Measurements from ENCODE around the gene IGFLR1. TPM values are rescaled to one million over a fixed set of nuclear protein-coding genes. Genes with fewer than 3 reads are reported as not detected.
A peak's percentile ranks its signal among the peaks of the same experiment; 100 is the strongest.

IGFLR1 gene
- total and polyA plus RNA-seq, 4 donors = 7.0 to 59.7 (median 31.2) TPM

DNA sequence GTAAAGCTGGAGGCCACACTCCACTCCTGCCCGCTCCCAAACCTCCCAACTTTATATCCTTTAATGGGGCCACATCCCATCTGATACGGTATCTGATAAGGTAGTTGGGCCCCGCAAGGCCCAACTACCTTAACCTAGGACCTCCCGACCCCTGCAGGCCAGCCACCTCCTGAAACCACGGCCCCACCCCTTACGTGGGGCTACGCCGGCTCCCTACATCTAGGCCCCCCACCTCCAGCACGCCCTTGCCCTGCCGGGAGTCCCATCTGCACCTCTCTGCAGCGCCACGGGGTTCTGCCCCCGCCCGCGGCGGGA, 2.2 kb downstream of the IGFLR1 start:
- Histone ChIP-seq H3K27ac (ENCODE audit: low read depth in 1 of 2, low read length in 2 of 2) (peak overlapping the region; percentile 78 to 82), H3K9ac (ENCODE audit: low read depth in 1 of 2, low read length in 2 of 2) (no peak overlapping the region), H3K36me3 (ENCODE audit: control insufficient read depth in 4 of 4, insufficient read depth in 3 of 4, low read depth in 1 of 4, low read length in 3 of 4) (peaks cover 9 to 37% (median 11%) of the 10 kb centered on the region in 4 donors), H3K4me1 (ENCODE audit: control insufficient read depth in 4 of 4, insufficient read depth in 4 of 4, low read length in 3 of 4) (peaks cover 12 to 48% (median 19%) of the 10 kb centered on the region in 4 donors), H3K4me3 (ENCODE audit: low read depth in 1 of 3, low read length in 3 of 3) (peak overlapping the region; percentile 55 to 73 (median 60)), H3K9me3 (ENCODE audit: control insufficient read depth in 4 of 4, low read length in 3 of 4) (no peaks in the 10 kb centered on the region), H3K27me3 (ENCODE audit: control insufficient read depth in 4 of 4, insufficient read depth in 4 of 4, low read length in 3 of 4) (no peaks in the 10 kb centered on the region)
- no peak for DNase-seq (ENCODE audit: low spot score)
- TF ChIP-seq, protein P1, sequence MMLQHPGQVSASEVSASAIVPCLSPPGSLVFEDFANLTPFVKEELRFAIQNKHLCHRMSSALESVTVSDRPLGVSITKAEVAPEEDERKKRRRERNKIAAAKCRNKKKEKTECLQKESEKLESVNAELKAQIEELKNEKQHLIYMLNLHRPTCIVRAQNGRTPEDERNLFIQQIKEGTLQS (IDR thresholded peaks at IDR 0.05) = no peak
- no peak for TF ChIP-seq RXRA (IDR thresholded peaks at IDR 0.05)
- TF ChIP-seq JUND (IDR thresholded peaks at IDR 0.05) = no peak
- TF ChIP-seq GABPA (IDR thresholded peaks at IDR 0.05 in 1 of 2, conservative IDR thresholded peaks at IDR 0.05 in 1 of 2) = no peak
- TF ChIP-seq, protein P2, sequence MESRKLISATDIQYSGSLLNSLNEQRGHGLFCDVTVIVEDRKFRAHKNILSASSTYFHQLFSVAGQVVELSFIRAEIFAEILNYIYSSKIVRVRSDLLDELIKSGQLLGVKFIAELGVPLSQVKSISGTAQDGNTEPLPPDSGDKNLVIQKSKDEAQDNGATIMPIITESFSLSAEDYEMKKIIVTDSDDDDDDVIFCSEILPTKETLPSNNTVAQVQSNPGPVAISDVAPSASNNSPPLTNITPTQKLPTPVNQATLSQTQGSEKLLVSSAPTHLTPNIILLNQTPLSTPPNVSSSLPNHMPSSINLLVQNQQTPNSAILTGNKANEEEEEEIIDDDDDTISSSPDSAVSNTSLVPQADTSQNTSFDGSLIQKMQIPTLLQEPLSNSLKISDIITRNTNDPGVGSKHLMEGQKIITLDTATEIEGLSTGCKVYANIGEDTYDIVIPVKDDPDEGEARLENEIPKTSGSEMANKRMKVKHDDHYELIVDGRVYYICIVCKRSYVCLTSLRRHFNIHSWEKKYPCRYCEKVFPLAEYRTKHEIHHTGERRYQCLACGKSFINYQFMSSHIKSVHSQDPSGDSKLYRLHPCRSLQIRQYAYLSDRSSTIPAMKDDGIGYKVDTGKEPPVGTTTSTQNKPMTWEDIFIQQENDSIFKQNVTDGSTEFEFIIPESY (IDR thresholded peaks at IDR 0.05) = no peak
- no peak for TF ChIP-seq TAF1 (conservative IDR thresholded peaks at IDR 0.05)
- WGBS = 5% methylated on average over 16 of the region's 16 CpGs

DNA sequence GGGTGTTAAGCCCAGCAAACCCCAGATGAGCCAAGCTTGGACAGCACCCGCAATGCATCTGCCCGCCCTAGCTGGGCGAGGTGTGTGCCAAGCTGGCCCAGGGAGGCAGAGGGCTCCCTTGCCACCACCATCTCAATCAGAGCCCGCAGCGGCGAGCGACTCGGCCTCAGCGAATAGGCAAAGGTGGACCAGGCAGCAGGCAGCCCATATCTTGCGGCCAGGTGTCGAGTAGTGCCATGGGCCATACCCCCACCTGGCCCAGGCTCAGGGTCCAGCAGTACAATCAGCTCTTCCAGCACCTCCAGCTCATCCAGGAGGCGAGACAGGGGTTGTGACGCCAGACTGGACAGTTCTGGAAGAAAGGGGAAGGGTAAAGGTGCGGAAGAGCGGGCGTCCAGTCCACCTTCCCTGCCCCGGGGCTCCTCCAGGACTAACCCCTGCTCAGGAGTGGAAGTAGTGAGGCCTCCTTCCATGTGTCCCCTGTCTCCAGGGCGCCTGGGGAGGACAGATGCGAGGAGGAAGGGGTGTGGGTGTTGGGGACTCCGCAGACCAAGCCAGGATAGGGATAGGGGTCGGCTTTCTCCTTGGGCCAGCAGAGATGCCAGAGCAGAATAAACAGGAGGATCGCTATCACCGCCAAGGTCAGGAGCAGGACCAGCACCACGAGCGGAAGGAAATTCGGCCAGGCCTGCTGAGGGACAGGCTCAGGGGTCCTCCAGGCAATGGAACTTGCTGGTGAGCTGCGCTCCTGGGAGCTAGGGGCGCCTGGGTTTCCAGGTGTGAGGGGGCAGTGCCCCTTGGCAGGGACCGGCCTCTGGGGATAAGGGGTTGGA, 2.8 kb downstream of the IGFLR1 start:
- Histone ChIP-seq H3K27me3 (ENCODE audit: control insufficient read depth in 4 of 4, insufficient read depth in 4 of 4, low read length in 3 of 4) (no peaks in the 10 kb centered on the region), H3K4me3 (ENCODE audit: low read depth in 1 of 3, low read length in 3 of 3) (peak overlapping the region; percentile 55 to 73 (median 60)), H3K9ac (ENCODE audit: low read depth in 1 of 2, low read length in 2 of 2) (peak overlapping the region in 1 of 2 donors; percentile 15), H3K9me3 (ENCODE audit: control insufficient read depth in 4 of 4, low read length in 3 of 4) (no peaks in the 10 kb centered on the region), H3K4me1 (ENCODE audit: control insufficient read depth in 4 of 4, insufficient read depth in 4 of 4, low read length in 3 of 4) (peaks cover 12 to 45% (median 17%) of the 10 kb centered on the region in 4 donors), H3K27ac (ENCODE audit: low read depth in 1 of 2, low read length in 2 of 2) (peak overlapping the region; percentile 78 to 82), H3K36me3 (ENCODE audit: control insufficient read depth in 4 of 4, insufficient read depth in 3 of 4, low read depth in 1 of 4, low read length in 3 of 4) (peaks cover 11 to 41% (median 12%) of the 10 kb centered on the region in 4 donors)
- TF ChIP-seq, protein P1 (IDR thresholded peaks at IDR 0.05) = no peak
- no peak for TF ChIP-seq YY1 (IDR thresholded peaks at IDR 0.05)
- no peak for TF ChIP-seq EGR1 (IDR thresholded peaks at IDR 0.05; ENCODE audit: low read depth in 2 of 2)
- no peak for TF ChIP-seq RXRA (IDR thresholded peaks at IDR 0.05)
- TF ChIP-seq GABPA (IDR thresholded peaks at IDR 0.05 in 1 of 2, conservative IDR thresholded peaks at IDR 0.05 in 1 of 2) = no peak
- TF ChIP-seq HNF4G (IDR thresholded peaks at IDR 0.05) = no peak
- no peak for TF ChIP-seq HNF4A (conservative IDR thresholded peaks at IDR 0.05)
- no peak for TF ChIP-seq MAX (IDR thresholded peaks at IDR 0.05)
- no peak for DNase-seq (ENCODE audit: low spot score)
- WGBS = 77% methylated on average over 29 of the region's 29 CpGs

DNA sequence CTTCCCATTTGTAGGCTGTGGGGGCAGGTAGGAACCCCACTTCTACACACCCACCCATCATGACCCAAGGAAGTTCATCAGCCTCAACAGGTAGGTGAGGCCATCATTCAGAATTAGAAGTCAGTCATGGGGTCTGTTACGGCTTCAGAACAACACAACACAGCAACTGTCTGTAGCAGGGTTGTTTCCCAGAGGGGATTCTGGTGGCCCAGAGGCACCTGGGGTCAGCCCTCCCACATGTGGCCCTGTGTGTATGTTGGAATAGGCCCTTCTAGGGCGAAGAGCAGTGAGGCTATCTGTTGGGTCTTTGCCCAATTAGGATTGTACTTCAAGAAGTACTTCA, 3.4 kb downstream of the IGFLR1 start:
- Histone ChIP-seq H3K9me3 (ENCODE audit: control insufficient read depth in 4 of 4, low read length in 3 of 4) (no peaks in the 10 kb centered on the region), H3K27ac (ENCODE audit: low read depth in 1 of 2, low read length in 2 of 2) (peak overlapping the region in 1 of 2 donors; percentile 78), H3K27me3 (ENCODE audit: control insufficient read depth in 4 of 4, insufficient read depth in 4 of 4, low read length in 3 of 4) (no peaks in the 10 kb centered on the region), H3K4me3 (ENCODE audit: low read depth in 1 of 3, low read length in 3 of 3) (no peak overlapping the region), H3K4me1 (ENCODE audit: control insufficient read depth in 4 of 4, insufficient read depth in 4 of 4, low read length in 3 of 4) (peaks cover 6 to 38% (median 11%) of the 10 kb centered on the region in 4 donors), H3K9ac (ENCODE audit: low read depth in 1 of 2, low read length in 2 of 2) (no peak overlapping the region), H3K36me3 (ENCODE audit: control insufficient read depth in 4 of 4, insufficient read depth in 3 of 4, low read depth in 1 of 4, low read length in 3 of 4) (peaks cover 11 to 47% (median 18%) of the 10 kb centered on the region in 4 donors)
- TF ChIP-seq HNF4A (conservative IDR thresholded peaks at IDR 0.05) (no peak), RXRA (IDR thresholded peaks at IDR 0.05) (peak in 1 of 2 donors; percentile 14), YY1 (IDR thresholded peaks at IDR 0.05) (no peak), NR2F2 (IDR thresholded peaks at IDR 0.05) (no peak), REST (IDR thresholded peaks at IDR 0.05) (no peak)
- WGBS = 90% methylated on average over 2 of the region's 2 CpGs
- DNase-seq (ENCODE audit: low spot score) = no peak

All from liver (tissue), 9 donors.